NT2/D1 (cell line): ENCODE measurements around the gene OGFOD1.

Experiments
- DNase-seq: peaks from one replicate; pipeline ENCODE4 v3.0.0-alpha.2; 2011; ENCODE audit warnings: low read depth, low spot score
- H3K27me3 ChIP-seq: 2 replicates; pipeline ENCODE4 v1.6.0; 2011; ENCODE audit warnings: mild to moderate bottlenecking; ENCODE audit not compliant: insufficient read length, insufficient read depth
- H3K36me3 ChIP-seq: 2 replicates; pipeline ENCODE4 v1.6.1; 2011; ENCODE audit warnings: mild to moderate bottlenecking, low read length, mixed read lengths; ENCODE audit not compliant: insufficient read depth, insufficient read length
- H3K4me1 ChIP-seq: 2 replicates; pipeline ENCODE4 v1.5.1; 2011; ENCODE audit not compliant: insufficient read depth, insufficient read length
- H3K4me3 ChIP-seq: 2 replicates; pipeline ENCODE4 v1.5.1; 2011; ENCODE audit warnings: low read depth; ENCODE audit not compliant: insufficient read length
- H3K9ac ChIP-seq: 2 replicates; pipeline ENCODE4 v1.6.0; 2011; ENCODE audit warnings: low read depth; ENCODE audit not compliant: insufficient read length
- H3K9me3 ChIP-seq: 2 replicates; pipeline ENCODE4 v1.5.1; 2011; ENCODE audit warnings: mild to moderate bottlenecking, low read length; ENCODE audit not compliant: insufficient read depth
- SUZ12 ChIP-seq: IDR thresholded peaks from 2 replicates; pipeline ENCODE4 v1.6.1; 2011; ENCODE audit not compliant: insufficient read length, insufficient read depth; ENCODE audit errors: extremely low read depth
- YY1 ChIP-seq: IDR thresholded peaks from 2 replicates; pipeline ENCODE4 v1.6.1; 2011; ENCODE audit not compliant: insufficient read length, insufficient read depth
- ZNF274 ChIP-seq: IDR thresholded peaks from 2 replicates; pipeline ENCODE4 v1.6.1; 2011; ENCODE audit warnings: mild to moderate bottlenecking, low read depth, low read length

Gene OGFOD1

GRCh38 chr16:56457927-56458470, 6.6 kb downstream of the OGFOD1 start:
- Histone ChIP-seq H3K4me1 (no peaks in the 10 kb centered on the region), H3K9ac (no peak overlapping the region), H3K27me3 (no peaks in the 10 kb centered on the region), H3K9me3 (no peaks in the 10 kb centered on the region), H3K36me3 (peaks cover 88% of the 10 kb centered on the region), H3K4me3 (no peak overlapping the region)
- TF ChIP-seq SUZ12 (no peak), ZNF274 (no peak)
- no peak for DNase-seq

DNA sequence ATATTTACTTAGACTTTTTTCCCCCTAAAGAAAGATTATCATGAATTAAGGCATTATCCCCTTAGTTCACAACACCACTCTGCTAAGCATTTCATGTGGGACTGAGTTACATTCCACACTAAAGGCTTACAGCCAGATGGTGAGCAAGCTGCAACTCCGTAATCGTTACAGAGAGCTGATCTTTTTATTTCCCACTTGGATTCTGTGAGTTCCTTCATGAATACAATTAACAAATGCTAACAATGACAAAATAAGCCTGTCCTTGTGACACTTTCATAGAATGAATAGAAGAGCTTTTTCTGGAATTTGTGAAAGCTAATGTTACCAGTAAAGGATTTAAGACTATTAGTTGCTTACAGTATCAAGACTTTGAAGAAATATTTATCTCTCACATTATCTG, 8.7 kb downstream of the OGFOD1 start:
- Histone ChIP-seq H3K36me3 (peaks cover 83% of the 10 kb centered on the region), H3K4me1 (no peaks in the 10 kb centered on the region), H3K9ac (no peak overlapping the region), H3K27me3 (no peaks in the 10 kb centered on the region), H3K4me3 (no peak overlapping the region), H3K9me3 (no peaks in the 10 kb centered on the region)
- TF ChIP-seq ZNF274 (no peak), YY1 (no peak), SUZ12 (no peak)
- DNase-seq = no peak

DNA sequence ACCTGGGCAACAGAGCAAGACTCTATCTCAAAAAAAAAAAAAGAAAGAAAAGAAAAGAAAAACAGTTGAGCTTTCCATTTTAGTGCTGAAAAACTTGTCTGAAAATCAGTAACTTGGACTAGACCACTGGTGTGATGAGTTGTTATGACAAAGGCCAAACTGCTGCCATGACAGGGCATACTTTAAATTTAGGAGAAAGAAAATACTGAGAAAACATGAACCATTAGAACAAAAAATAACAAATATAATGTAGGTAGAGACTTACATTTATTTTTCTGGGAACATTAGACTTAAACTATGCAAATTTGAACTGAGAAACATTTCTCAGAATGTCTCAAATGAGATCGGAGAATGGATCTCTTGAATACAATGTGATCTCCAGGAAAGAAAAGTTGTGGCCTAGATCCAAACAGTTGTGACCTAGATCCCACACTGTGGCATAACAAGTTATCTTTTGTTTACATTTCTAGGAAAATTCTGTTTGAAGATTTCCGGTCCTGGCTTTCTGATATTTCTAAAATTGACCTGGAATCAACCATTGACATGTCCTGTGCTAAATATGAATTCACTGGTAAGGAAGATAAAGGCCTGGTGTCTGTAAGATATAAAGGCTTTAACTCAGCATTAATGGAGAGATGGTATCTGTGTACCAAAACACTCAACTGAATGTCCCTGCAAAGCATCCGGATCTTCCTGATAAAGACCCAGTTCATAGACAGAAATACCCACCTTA, 10.9 kb downstream of the OGFOD1 start:
- H3K4me1 ChIP-seq = no peaks in the 10 kb centered on the region
- TF ChIP-seq YY1 (no peak), ZNF274 (no peak), SUZ12 (no peak)
- peaks cover 85% of the 10 kb centered on the region for H3K36me3 ChIP-seq
- no peaks in the 10 kb centered on the region for H3K9me3 ChIP-seq
- DNase-seq = no peak
- H3K4me3 ChIP-seq = no peak overlapping the region
- no peaks in the 10 kb centered on the region for H3K27me3 ChIP-seq
- H3K9ac ChIP-seq = no peak overlapping the region

DNA sequence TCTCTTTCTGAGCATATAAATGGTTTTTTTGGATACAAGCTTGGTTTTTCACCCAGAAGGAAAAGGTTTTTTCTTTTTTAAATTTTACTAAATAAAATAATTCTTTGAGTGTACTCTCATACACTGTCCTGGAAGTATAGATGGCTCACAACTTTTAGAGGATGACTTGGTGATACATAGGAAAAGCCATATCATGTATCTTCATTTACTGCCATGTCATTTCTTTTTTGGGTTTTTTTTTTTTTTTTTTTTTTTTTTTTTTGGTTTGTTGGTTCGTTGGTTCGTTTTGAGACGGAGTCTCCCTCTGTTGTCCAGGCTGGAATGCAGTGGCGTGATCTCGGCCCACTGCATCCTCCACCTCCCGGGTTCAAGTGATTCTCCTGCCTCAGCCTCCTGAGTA, 11.8 kb downstream of the OGFOD1 start:
- TF ChIP-seq ZNF274 (no peak), SUZ12 (no peak)
- no peaks in the 10 kb centered on the region for H3K9me3 ChIP-seq
- no peaks in the 10 kb centered on the region for H3K27me3 ChIP-seq
- H3K9ac ChIP-seq = no peak overlapping the region
- H3K36me3 ChIP-seq = peaks cover 84% of the 10 kb centered on the region
- H3K4me1 ChIP-seq = no peaks in the 10 kb centered on the region
- H3K4me3 ChIP-seq = no peak overlapping the region
- no peak for DNase-seq

DNA sequence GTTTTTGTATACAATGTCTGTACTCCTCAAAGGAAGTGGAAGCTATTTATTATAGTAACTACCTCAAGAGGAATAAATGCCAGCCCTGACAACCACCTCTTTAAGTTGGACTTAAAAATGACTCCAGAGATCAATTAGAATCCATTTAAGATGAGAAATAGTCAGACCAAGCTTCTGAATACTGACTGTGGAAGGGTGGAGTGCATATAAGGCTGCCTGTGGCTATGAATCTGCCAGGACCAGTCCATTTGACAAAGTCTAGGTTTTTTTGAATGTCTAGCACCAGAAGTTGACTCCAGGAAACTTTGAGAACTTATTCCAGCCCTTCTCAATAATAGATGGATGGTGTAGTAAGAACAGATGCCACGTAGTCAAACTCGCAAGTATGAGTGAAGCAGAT, 15.0 kb downstream of the OGFOD1 start:
- Histone ChIP-seq H3K9me3 (no peaks in the 10 kb centered on the region), H3K9ac (no peak overlapping the region), H3K4me3 (no peak overlapping the region), H3K4me1 (no peaks in the 10 kb centered on the region), H3K27me3 (no peaks in the 10 kb centered on the region), H3K36me3 (peaks cover 87% of the 10 kb centered on the region)
- TF ChIP-seq ZNF274 (no peak), SUZ12 (no peak), YY1 (no peak)
- DNase-seq = no peak

DNA sequence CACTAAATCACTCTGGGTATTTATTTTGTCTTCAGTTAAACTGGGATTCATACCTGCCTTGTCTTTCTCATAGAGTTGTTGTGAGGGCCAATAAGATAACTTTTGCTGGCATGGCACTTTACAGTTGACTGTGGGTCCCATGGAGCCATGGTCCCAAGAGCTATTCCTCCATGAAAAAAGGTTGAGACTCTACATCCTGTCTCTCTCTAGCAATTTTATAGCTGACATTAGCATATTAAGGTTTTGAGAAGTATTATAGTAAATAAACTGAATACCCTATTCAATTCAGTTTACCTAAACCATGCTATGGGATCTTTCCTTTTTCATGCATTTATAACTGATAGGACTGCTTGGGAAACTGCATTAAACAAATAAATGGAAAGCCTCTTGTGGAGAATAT, 17.4 kb downstream of the OGFOD1 start:
- no peak for DNase-seq
- Histone ChIP-seq H3K9ac (no peak overlapping the region), H3K4me3 (no peak overlapping the region), H3K27me3 (no peaks in the 10 kb centered on the region), H3K36me3 (peaks cover 95% of the 10 kb centered on the region), H3K9me3 (no peaks in the 10 kb centered on the region), H3K4me1 (no peaks in the 10 kb centered on the region)
- TF ChIP-seq YY1 = no peak
- TF ChIP-seq SUZ12 = no peak
- no peak for TF ChIP-seq ZNF274

DNA sequence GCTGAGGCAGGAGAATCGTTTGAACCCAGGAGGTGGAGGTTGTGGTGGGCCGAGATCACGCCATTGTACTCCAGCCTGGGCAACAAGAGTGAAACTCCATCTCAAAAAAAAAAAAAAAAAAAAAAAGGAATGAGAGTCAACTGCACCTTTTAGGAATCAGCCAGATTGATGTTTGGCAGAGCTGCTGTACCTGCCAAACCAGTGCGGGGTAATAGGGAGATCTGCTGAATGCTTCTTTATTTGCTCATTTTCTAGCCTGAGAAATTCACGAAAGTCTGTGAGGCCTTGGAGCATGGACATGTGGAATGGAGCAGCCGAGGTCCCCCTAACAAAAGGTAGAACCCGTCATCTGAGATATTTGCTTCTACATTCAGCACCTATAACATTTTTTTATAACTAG, 18.4 kb downstream of the OGFOD1 start:
- TF ChIP-seq ZNF274 (no peak), SUZ12 (no peak), YY1 (no peak)
- Histone ChIP-seq H3K36me3 (peaks cover 95% of the 10 kb centered on the region), H3K4me1 (no peaks in the 10 kb centered on the region)

More for the DNA sequence above, 18.4 kb downstream of the OGFOD1 start:
- H3K27me3 ChIP-seq = no peaks in the 10 kb centered on the region
- no peak overlapping the region for H3K9ac ChIP-seq
- no peak overlapping the region for H3K4me3 ChIP-seq
- H3K9me3 ChIP-seq = no peaks in the 10 kb centered on the region
- no peak for DNase-seq
